Endothelial cell of umbilical vein (primary cell): ENCODE results near the gene HINT2. TPM values are rescaled to one million over a fixed set of nuclear protein-coding genes. Genes with fewer than 3 reads are reported as not detected.

Source experiments
- BruUV-seq: library from RNA; stranded (reverse); fragments of 400-500 nt; replicated peaks from 2 replicates; lab custom pipeline; 2021; lab: Mats Ljungman, UMichigan
- CTCF ChIA-PET: fragments of 300-600, 350-600 bp; sonication (Branson Sonifier 250); formaldehyde crosslinking; loops from one replicate; lab custom pipeline; 2021; ENCODE audit warnings: antibody characterized with exemption, inconsistent platforms; lab: Charles Lee
- POLR2A ChIA-PET: fragments of 300-600, 350-600 bp; sonication (Branson Sonifier 250); formaldehyde crosslinking; loops from one replicate; lab custom pipeline; 2021; ENCODE audit warnings: antibody characterized with exemption, inconsistent platforms; lab: Charles Lee
- DNase-seq: peaks from one replicate; pipeline ENCODE4 v3.0.0-alpha.2; 2011; ENCODE audit warnings: low read depth, low spot score
- FAIRE-seq: peaks from 2 replicates; lab custom pipeline; 2011; peaks lifted over from hg19 to GRCh38; lab: Jason Lieb, UNC
- H2AFZ ChIP-seq: 2 replicates; pipeline ENCODE4 v1.6.0; 2012; ENCODE audit warnings: low read depth, low read length, control low read depth, inconsistent platforms
- H3K27ac ChIP-seq: 2 replicates; pipeline ENCODE4 v1.5.1; 2011; ENCODE audit warnings: low read depth, mild to moderate bottlenecking, control low read depth, low read length, moderate library complexity; ENCODE audit not compliant: insufficient read depth
- H3K27me3 ChIP-seq, 2 experiments: 2 replicates each; pipeline versions ENCODE4 v1.6.0 to v1.6.1; 2011; ENCODE audit warnings: low read length in 2 of 2, mixed read lengths in 1 of 2; ENCODE audit not compliant: control insufficient read depth in 2 of 2, insufficient read depth in 2 of 2
- H3K36me3 ChIP-seq, 2 experiments: 2 replicates in 1 of 2; 3 replicates in 1 of 2; pipeline ENCODE4 v1.5.1; 2011; ENCODE audit warnings: low read length in 2 of 2, mild to moderate bottlenecking in 1 of 2, moderate library complexity in 1 of 2; ENCODE audit not compliant: control insufficient read depth in 2 of 2, insufficient read depth in 2 of 2; ENCODE audit errors: extremely low read depth in 1 of 2
- H3K4me1 ChIP-seq: 3 replicates; pipeline ENCODE4 v1.5.1; 2011; ENCODE audit warnings: mild to moderate bottlenecking, low read length; ENCODE audit not compliant: control insufficient read depth, insufficient read depth; ENCODE audit errors: extremely low read depth
- H3K4me2 ChIP-seq: 2 replicates; pipeline ENCODE4 v1.6.1; 2011; ENCODE audit warnings: low read length, control low read depth, mixed read lengths; ENCODE audit not compliant: insufficient read depth
- H3K4me3 ChIP-seq, 3 experiments: fragments of 200-600 bp in 1 of 3; sonication (generic), shearing (Covaris generic) in 1 of 3; replicated peaks in 1 of 3; 2 replicates each; pipeline ENCODE4 v1.5.1; 2011 to 2016; ENCODE audit warnings: control low read depth in 3 of 3, low read length in 3 of 3, mild to moderate bottlenecking in 2 of 3, inconsistent platforms in 1 of 3, low read depth in 1 of 3, moderate library complexity in 1 of 3; ENCODE audit not compliant: insufficient read depth in 1 of 3
- H3K79me2 ChIP-seq: 2 replicates; pipeline ENCODE4 v1.6.0; 2012; ENCODE audit warnings: low read length, inconsistent platforms; ENCODE audit not compliant: control insufficient read depth, insufficient read depth
- H3K9ac ChIP-seq: replicated peaks from 2 replicates; pipeline ENCODE3; 2011; ENCODE audit warnings: low read length, control low read depth; ENCODE audit not compliant: insufficient read depth; ENCODE audit errors: extremely low read depth
- H3K9me1 ChIP-seq: replicated peaks from 3 replicates; pipeline ENCODE4 v1.6.0; 2011; ENCODE audit warnings: mild to moderate bottlenecking, low read length; ENCODE audit not compliant: control insufficient read depth, insufficient read depth; ENCODE audit errors: extremely low read depth
- H3K9me3 ChIP-seq: replicated peaks from 2 replicates; pipeline ENCODE4 v1.5.1; 2012; ENCODE audit warnings: low read length, inconsistent platforms; ENCODE audit not compliant: control insufficient read depth, insufficient read depth
- H4K20me1 ChIP-seq: replicated peaks from 2 replicates; pipeline ENCODE3; 2011; ENCODE audit warnings: mild to moderate bottlenecking, low read length; ENCODE audit not compliant: control insufficient read depth, insufficient read depth; ENCODE audit errors: extremely low read depth
- EZH2 ChIP-seq: IDR thresholded peaks from 2 replicates; pipeline ENCODE4 v1.6.1; 2012; ENCODE audit warnings: borderline replicate concordance, low read depth, mild to moderate bottlenecking, moderate library complexity, low read length, inconsistent platforms; ENCODE audit not compliant: severe bottlenecking
- FOS ChIP-seq: IDR thresholded peaks from 2 replicates; pipeline ENCODE4 v1.6.1; 2011; ENCODE audit warnings: mild to moderate bottlenecking, low read length, moderate library complexity, borderline replicate concordance; ENCODE audit not compliant: insufficient read depth
- GATA2 ChIP-seq: IDR thresholded peaks from 2 replicates; pipeline ENCODE4 v1.7.0; 2011; ENCODE audit warnings: low read depth, mild to moderate bottlenecking, moderate library complexity, mixed read lengths, low read length; ENCODE audit not compliant: insufficient read length, insufficient read depth
- JUN ChIP-seq: IDR thresholded peaks from 2 replicates; pipeline ENCODE4 v1.6.1; 2011; ENCODE audit warnings: borderline replicate concordance, low read depth; ENCODE audit not compliant: insufficient read length, insufficient read depth
- MYC ChIP-seq: IDR thresholded peaks from one replicate; pipeline ENCODE4 v1.6.1; 2011; ENCODE audit warnings: mild to moderate bottlenecking, low read depth, low read length
- POLR2A ChIP-seq: IDR thresholded peaks from 2 replicates; pipeline ENCODE4 v1.6.1; 2012; ENCODE audit warnings: low read depth, mild to moderate bottlenecking, control low read depth, low read length
- POLR2AphosphoS5 ChIP-seq: IDR thresholded peaks from 2 replicates; pipeline ENCODE4 v1.6.1; 2012; ENCODE audit warnings: low read depth, mild to moderate bottlenecking, control low read depth, low read length, moderate library complexity; ENCODE audit not compliant: insufficient read depth
- dilution Hi-C: fragments of 300-500 bp; cut with MboI; formaldehyde crosslinking; loops from one replicate; pipeline ENCODE4 v1.15.0; 2019; ENCODE audit warnings: low sequenced_read_pairs; ENCODE audit not compliant: extremely low pct_ligation_motif_present
- intact Hi-C: fragments of 100-400 bp; cut with micrococcal nuclease; formaldehyde crosslinking; loops from one replicate; pipeline ENCODE4 v1.10.0; 2022
- polyA plus RNA-seq, 4 experiments: library from polyadenylated mRNA; depleted of rRNA in 3 of 4; stranded (reverse) in 3 of 4; unstranded in 1 of 4; fragments of >200 nt; gene quantifications; 2 replicates each; pipeline versions ENCODE4 v1.2.1 to v1.2.3, GENCODE V29; 2011 to 2012; ENCODE audit warnings: missing spikeins in 1 of 4
- total RNA-seq: library from RNA; stranded (reverse); gene quantifications from 2 replicates; pipeline ENCODE4 v1.2.3, GENCODE V29; 2021
- TF ChIP-seq, protein P1 (sequence below), 2 donors: IDR thresholded peaks; 1 replicate in 1 of 2; 2 replicates in 1 of 2; pipeline ENCODE4 v1.5.1; 2011; ENCODE audit warnings: low read length in 2 of 2, mild to moderate bottlenecking in 2 of 2, moderate library complexity in 2 of 2, control low read depth in 1 of 2, inconsistent platforms in 1 of 2, low read depth in 1 of 2; ENCODE audit not compliant: insufficient read depth in 1 of 2; ENCODE audit errors: extremely low read depth in 1 of 2
- TF ChIP-seq, protein P2 (sequence below): IDR thresholded peaks from 2 replicates; pipeline ENCODE4 v1.6.1; 2011; ENCODE audit not compliant: insufficient read depth, insufficient read length

Gene HINT2
- total and polyA plus RNA-seq, 2 donors (not counting 3 experiments of a cell fraction or from before 2014, with no cell fraction given): 27.2 to 42.1 TPM

DNA sequence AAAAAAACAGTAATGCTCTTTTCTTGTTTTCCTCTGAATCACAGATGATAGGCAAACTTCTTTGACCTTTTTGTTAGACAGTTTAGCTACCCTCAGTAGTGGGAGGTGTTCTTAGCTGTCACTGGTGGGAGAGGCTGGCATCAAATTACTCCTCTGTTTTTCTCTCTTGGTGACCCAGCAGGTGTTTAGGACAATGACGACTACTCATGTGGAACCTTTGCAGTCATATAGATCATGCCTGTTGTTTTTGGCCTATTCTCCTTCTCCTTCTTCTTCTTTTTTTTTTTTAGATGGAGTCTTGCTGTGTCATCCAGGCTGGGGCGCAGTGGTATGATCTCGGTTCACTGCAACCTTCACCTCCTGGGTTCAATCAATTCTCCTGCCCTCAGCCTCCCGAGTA, 38.8 kb downstream of the HINT2 start:
- Histone ChIP-seq H3K9me1 (no peaks in the 10 kb centered on the region), H3K27me3 (no peaks in the 10 kb centered on the region), H3K79me2 (no peaks in the 10 kb centered on the region), H3K27ac (no peak overlapping the region), H2AFZ (peak overlapping the region; percentile 62), H3K9me3 (no peaks in the 10 kb centered on the region), H4K20me1 (no peaks in the 10 kb centered on the region), H3K9ac (no peak overlapping the region), H3K36me3 (no peaks in the 10 kb centered on the region), H3K4me2 (no peak overlapping the region), H3K4me1 (peaks cover 26% of the 10 kb centered on the region), H3K4me3 (no peak overlapping the region)
- BruUV-seq: no TSS peak
- dilution Hi-C loops: no loop called here
- CTCF ChIA-PET: interaction anchor here (0.8 to 3.5 kb wide), 14 partner anchors 13 to 135 kb away, joined by 3 to 25 read pairs (median 7); partner anchors contain the start of gene MSMP
- DNase-seq: no peak
- POLR2A ChIA-PET: interaction anchor here (0.9 to 1.1 kb wide), 3 partner anchors 15 to 29 kb away, joined by 3 to 8 read pairs (median 3); no protein-coding TSS in a partner anchor
- intact Hi-C loops: no loop called here
- TF ChIP-seq FOS (no peak), POLR2A (no peak), POLR2AphosphoS5 (no peak), MYC (no peak), JUN (no peak), EZH2 (no peak), GATA2 (no peak)
- TF ChIP-seq, protein P1, sequence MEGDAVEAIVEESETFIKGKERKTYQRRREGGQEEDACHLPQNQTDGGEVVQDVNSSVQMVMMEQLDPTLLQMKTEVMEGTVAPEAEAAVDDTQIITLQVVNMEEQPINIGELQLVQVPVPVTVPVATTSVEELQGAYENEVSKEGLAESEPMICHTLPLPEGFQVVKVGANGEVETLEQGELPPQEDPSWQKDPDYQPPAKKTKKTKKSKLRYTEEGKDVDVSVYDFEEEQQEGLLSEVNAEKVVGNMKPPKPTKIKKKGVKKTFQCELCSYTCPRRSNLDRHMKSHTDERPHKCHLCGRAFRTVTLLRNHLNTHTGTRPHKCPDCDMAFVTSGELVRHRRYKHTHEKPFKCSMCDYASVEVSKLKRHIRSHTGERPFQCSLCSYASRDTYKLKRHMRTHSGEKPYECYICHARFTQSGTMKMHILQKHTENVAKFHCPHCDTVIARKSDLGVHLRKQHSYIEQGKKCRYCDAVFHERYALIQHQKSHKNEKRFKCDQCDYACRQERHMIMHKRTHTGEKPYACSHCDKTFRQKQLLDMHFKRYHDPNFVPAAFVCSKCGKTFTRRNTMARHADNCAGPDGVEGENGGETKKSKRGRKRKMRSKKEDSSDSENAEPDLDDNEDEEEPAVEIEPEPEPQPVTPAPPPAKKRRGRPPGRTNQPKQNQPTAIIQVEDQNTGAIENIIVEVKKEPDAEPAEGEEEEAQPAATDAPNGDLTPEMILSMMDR (IDR thresholded peaks at IDR 0.05; ENCODE audit: extremely low read depth in 1 of 2, insufficient read depth in 1 of 2, low read depth in 1 of 2, low read length in 2 of 2): no peak
- TF ChIP-seq, protein P2, sequence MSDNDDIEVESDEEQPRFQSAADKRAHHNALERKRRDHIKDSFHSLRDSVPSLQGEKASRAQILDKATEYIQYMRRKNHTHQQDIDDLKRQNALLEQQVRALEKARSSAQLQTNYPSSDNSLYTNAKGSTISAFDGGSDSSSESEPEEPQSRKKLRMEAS: no peak
- peak; percentile 18 for FAIRE-seq
